GM13977 (cell line): ENCODE results near the gene CCDC184.
A peak's percentile ranks its signal among the peaks of the same experiment; 100 is the strongest.

ENCODE experiments used
- DNase-seq: peaks from one replicate; pipeline ENCODE4 v3.0.0; 2012; ENCODE audit warnings: low spot score
- CTCF ChIP-seq: IDR thresholded peaks from 2 replicates; pipeline ENCODE4 v1.5.1; 2012; ENCODE audit warnings: mild to moderate bottlenecking, control low read depth; ENCODE audit not compliant: insufficient read depth; ENCODE audit errors: extremely low read depth, missing control alignments
- in situ Hi-C: fragments of 300-500 bp; cut with MboI; formaldehyde crosslinking; loops from one replicate; pipeline ENCODE4 v1.12.0; 2022; ENCODE audit warnings: low sequenced_read_pairs, low pct_unique_long_range_greater_than_20kb, mixed read lengths, inconsistent platforms; ENCODE audit not compliant: unreplicated experiment

The CCDC184 gene

GRCh38 chr12:48156652-48157017 is 26.8 kb upstream of the CCDC184 start:
- TF ChIP-seq CTCF = no peak
- DNase-seq = no peak
- in situ Hi-C loops = loop anchor here (25.0 kb wide), 1 partner anchor 419 kb away; the partner anchor contains the start of gene ENDOU

- in situ Hi-C loops = loop anchor here (25.0 kb wide), 1 partner anchor 420 kb away; the partner anchor contains the start of gene ENDOU
- no peak for TF ChIP-seq CTCF
- peak; percentile 95 for DNase-seq
Measured at GRCh38 chr12:48157018-48157888, 26.2 kb upstream of the CCDC184 start, which contains the start of gene ASB8. TSS of gene ASB8 (minus strand) at chr12:48157515. CDS start at chr12:48153496, 4,019 bp downstream.

- in situ Hi-C loops = loop anchor here (25.0 kb wide), 1 partner anchor 421 kb away; the partner anchor contains the start of gene ENDOU
- no peak for DNase-seq
- no peak for TF ChIP-seq CTCF
Measured at GRCh38 chr12:48157889-48158370, 25.5 kb upstream of the CCDC184 start.

GRCh38 chr12:48160046-48160445 is 23.4 kb upstream of the CCDC184 start:
- in situ Hi-C loops = loop anchor here (25.0 kb wide), 1 partner anchor 423 kb away; the partner anchor contains the start of gene ENDOU

GRCh38 chr12:48160807-48161206 is 22.6 kb upstream of the CCDC184 start:
- in situ Hi-C loops = loop anchor here (25.0 kb wide), 1 partner anchor 424 kb away; the partner anchor contains the start of gene ENDOU
- no peak for DNase-seq
- TF ChIP-seq CTCF = no peak

More at GRCh38 chr12:48160046-48160445, 23.4 kb upstream of the CCDC184 start:
- DNase-seq = no peak
- TF ChIP-seq CTCF = no peak

GRCh38 chr12:48163150-48163747 is 20.2 kb upstream of the CCDC184 start:
- no peak for DNase-seq
- TF ChIP-seq CTCF = no peak
- in situ Hi-C loops = loop anchor here (25.0 kb wide), 1 partner anchor 426 kb away; the partner anchor contains the start of gene ENDOU
